Measurements from ENCODE around the gene HBP1.
"Not testable (repeated sequence)": the region's sequence is repeated elsewhere in the genome, so short reads cannot be mapped to it uniquely, and the experiment has no call there.

HBP1 gene

GRCh38 chr7:107220806-107221205 is 52.0 kb downstream of the HBP1 start:
- not testable (repeated sequence) for H3K4me3 ChIP-seq (ENCODE audit: low read depth, low read length)

GRCh38 chr7:107224374-107225223 is 55.8 kb downstream of the HBP1 start:
- no peak overlapping the region for H3K4me3 ChIP-seq (ENCODE audit: low read depth, low read length)

GRCh38 chr7:107228291-107228690 is 59.5 kb downstream of the HBP1 start:
- no peak overlapping the region for H3K4me3 ChIP-seq (ENCODE audit: low read depth, low read length)

GRCh38 chr7:107230334-107230733 is 61.5 kb downstream of the HBP1 start:
- H3K4me3 ChIP-seq (ENCODE audit: low read depth, low read length) = no peak overlapping the region

GRCh38 chr7:107232568-107233090 is 63.8 kb downstream of the HBP1 start:
- H3K4me3 ChIP-seq (ENCODE audit: low read depth, low read length) = no peak overlapping the region

- H3K4me3 ChIP-seq (ENCODE audit: low read depth, low read length) = no peak overlapping the region
Measured at GRCh38 chr7:107233174-107233573, 64.4 kb downstream of the HBP1 start.

GRCh38 chr7:107233981-107234380 is 65.2 kb downstream of the HBP1 start:
- H3K4me3 ChIP-seq (ENCODE audit: low read depth, low read length) = no peak overlapping the region

GRCh38 chr7:107234436-107234835 is 65.6 kb downstream of the HBP1 start:
- H3K4me3 ChIP-seq (ENCODE audit: low read depth, low read length) = no peak overlapping the region

GRCh38 chr7:107236862-107237261 is 68.1 kb downstream of the HBP1 start:
- H3K4me3 ChIP-seq (ENCODE audit: low read depth, low read length) = no peak overlapping the region

GRCh38 chr7:107237451-107237850 is 68.6 kb downstream of the HBP1 start:
- no peak overlapping the region for H3K4me3 ChIP-seq (ENCODE audit: low read depth, low read length)

GRCh38 chr7:107242267-107242666 is 73.5 kb downstream of the HBP1 start:
- no peak overlapping the region for H3K4me3 ChIP-seq (ENCODE audit: low read depth, low read length)

- H3K4me3 ChIP-seq (ENCODE audit: low read depth, low read length) = no peak overlapping the region
Measured at GRCh38 chr7:107244613-107245012, 75.8 kb downstream of the HBP1 start.

- not testable (repeated sequence) for H3K4me3 ChIP-seq (ENCODE audit: low read depth, low read length)
Measured at GRCh38 chr7:107246836-107247235, 78.0 kb downstream of the HBP1 start.

- no peak overlapping the region for H3K4me3 ChIP-seq (ENCODE audit: low read depth, low read length)
Measured at GRCh38 chr7:107248551-107249316, 79.9 kb downstream of the HBP1 start.

GRCh38 chr7:107251963-107252362 is 83.2 kb downstream of the HBP1 start:
- H3K4me3 ChIP-seq (ENCODE audit: low read depth, low read length) = no peak overlapping the region

Measured in iPS-11a (cell line).